CD1c-positive myeloid dendritic cell (primary cell): Measurements from ENCODE around the gene ATP5F1D.

Experiments used
- DNase-seq: peaks from one replicate; pipeline ENCODE4 v3.0.0-alpha.2; 2016; ENCODE audit errors: extremely low spot score

Gene ATP5F1D

GRCh38 chr19:1280636-1281568, 39.4 kb downstream of the ATP5F1D start:
- no peak for DNase-seq

- no peak for DNase-seq
These were observed 40.2 kb downstream of the ATP5F1D start for GRCh38 chr19:1281569-1282287.

- DNase-seq, result no peak
These were observed 41.1 kb downstream of the ATP5F1D start for GRCh38 chr19:1282588-1283206.

GRCh38 chr19:1283207-1283916, 41.8 kb downstream of the ATP5F1D start:
- no peak for DNase-seq

- DNase-seq, result no peak
These were observed 42.4 kb downstream of the ATP5F1D start for GRCh38 chr19:1283917-1284292.

- DNase-seq, result no peak
These were observed 42.9 kb downstream of the ATP5F1D start for GRCh38 chr19:1284293-1284978.

- DNase-seq, result no peak
These were observed 43.6 kb downstream of the ATP5F1D start for GRCh38 chr19:1284979-1285736.

- no peak for DNase-seq
These were observed 44.3 kb downstream of the ATP5F1D start, which contains the start of gene EFNA2 for GRCh38 chr19:1285737-1286360. EFNA2 (plus strand) TSS chr19:1285873; CDS start chr19:1286169, 296 bp downstream.

GRCh38 chr19:1286487-1287353, 45.2 kb downstream of the ATP5F1D start:
- DNase-seq, result no peak

GRCh38 chr19:1287354-1288225, 46.0 kb downstream of the ATP5F1D start:
- DNase-seq, result no peak

- no peak for DNase-seq
These were observed 46.7 kb downstream of the ATP5F1D start for GRCh38 chr19:1288226-1288612.

GRCh38 chr19:1288833-1289685, 47.5 kb downstream of the ATP5F1D start:
- no peak for DNase-seq

GRCh38 chr19:1289686-1290025, 48.1 kb downstream of the ATP5F1D start:
- DNase-seq, result no peak

- DNase-seq, result no peak
These were observed 48.7 kb downstream of the ATP5F1D start for GRCh38 chr19:1290196-1290702.

GRCh38 chr19:1290703-1291651, 49.4 kb downstream of the ATP5F1D start:
- no peak for DNase-seq
